ENCODE data around the gene IL12A. TPM values are rescaled to one million over a fixed set of nuclear protein-coding genes. Genes with fewer than 3 reads are reported as not detected.

The IL12A gene
- 1 to 10 TPM in 5 of 6 donors, not detected in 1; 2.8 to 5.3 (median 3.9) TPM for polyA plus RNA-seq (ENCODE audit: low read depth in 6 of 6)

GRCh38 chr3:159988617-159989271 lies at the start of gene IL12A:
Gene IL12A, plus strand, starts transcription at chr3:159988835.
- Mint-ChIP-seq H3K27me3 (no peaks in the 10 kb centered on the region), H3K36me3 (peaks cover 10% of the 10 kb centered on the region in 2 donors), H3K9me3 (peaks cover 0 to 4% (median 0%) of the 10 kb centered on the region in 7 donors), H3K27ac (peak within 1 kb of the TSS; percentile 82 to 94 (median 91)), H3K4me1 (peaks cover 36 to 51% (median 46%) of the 10 kb centered on the region in 3 donors), H3K4me3 (peak within 1 kb of the TSS; percentile 86 to 94 (median 92))
- DNase-seq, result peak; percentile 90
- ATAC-seq (ENCODE audit: low read depth in 2 of 2), result peak; percentile 92 to 93

- DNase-seq (no peak), ATAC-seq (ENCODE audit: low read depth in 2 of 2) (no peak)
- H3K9me3 Mint-ChIP-seq, result peaks cover 0 to 6% (median 0%) of the 10 kb centered on the region in 7 donors
- H3K27me3 Mint-ChIP-seq, result peaks cover 13 to 22% (median 15%) of the 10 kb centered on the region in 3 donors
- no peaks in the 10 kb centered on the region for H3K36me3 Mint-ChIP-seq
- H3K4me3 Mint-ChIP-seq, result no peak overlapping the region
- no peaks in the 10 kb centered on the region for H3K4me1 Mint-ChIP-seq
- no peak overlapping the region for H3K27ac Mint-ChIP-seq
Measured at GRCh38 chr3:159941038-159942000, 47.3 kb upstream of the IL12A start.

DNA sequence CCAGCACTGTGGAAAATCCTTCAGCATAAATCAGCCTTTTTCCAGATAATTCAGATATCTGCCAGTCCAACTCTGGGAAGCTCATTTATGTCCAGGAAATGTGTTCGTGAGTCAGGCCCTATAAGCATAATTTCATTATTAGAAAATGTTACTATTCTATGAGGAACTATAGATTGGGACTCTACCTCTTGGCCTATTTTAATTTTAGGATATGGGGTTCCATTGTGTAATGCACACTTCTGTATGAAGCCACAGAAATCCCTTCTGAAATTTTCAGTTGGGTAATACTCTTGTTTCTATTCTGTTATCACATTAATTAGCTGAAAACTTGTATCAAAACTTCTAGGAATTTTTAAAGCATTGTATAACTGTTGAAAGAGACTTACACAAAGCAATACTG lies 43.9 kb upstream of the IL12A start:
- H3K4me3 Mint-ChIP-seq, result no peak overlapping the region

GRCh38 chr3:159945930-159946329 lies 42.7 kb upstream of the IL12A start:
- ATAC-seq (ENCODE audit: low read depth in 2 of 2) (no peak), DNase-seq (no peak)
- Mint-ChIP-seq H3K27ac (no peak overlapping the region), H3K4me3 (no peak overlapping the region), H3K9me3 (no peaks in the 10 kb centered on the region), H3K27me3 (peaks cover 22 to 31% (median 28%) of the 10 kb centered on the region in 3 donors), H3K36me3 (no peaks in the 10 kb centered on the region), H3K4me1 (peaks cover 6 to 13% (median 6%) of the 10 kb centered on the region in 3 donors)

More for the DNA sequence above, 43.9 kb upstream of the IL12A start:
- peaks cover 0 to 3% (median 0%) of the 10 kb centered on the region in 7 donors for H3K9me3 Mint-ChIP-seq
- no peak overlapping the region for H3K27ac Mint-ChIP-seq
- DNase-seq, result no peak
- peaks cover 6 to 7% (median 6%) of the 10 kb centered on the region in 3 donors for H3K4me1 Mint-ChIP-seq
- ATAC-seq (ENCODE audit: low read depth in 2 of 2), result no peak
- no peaks in the 10 kb centered on the region for H3K36me3 Mint-ChIP-seq
- H3K27me3 Mint-ChIP-seq, result peaks cover 22 to 31% (median 23%) of the 10 kb centered on the region in 3 donors

DNA sequence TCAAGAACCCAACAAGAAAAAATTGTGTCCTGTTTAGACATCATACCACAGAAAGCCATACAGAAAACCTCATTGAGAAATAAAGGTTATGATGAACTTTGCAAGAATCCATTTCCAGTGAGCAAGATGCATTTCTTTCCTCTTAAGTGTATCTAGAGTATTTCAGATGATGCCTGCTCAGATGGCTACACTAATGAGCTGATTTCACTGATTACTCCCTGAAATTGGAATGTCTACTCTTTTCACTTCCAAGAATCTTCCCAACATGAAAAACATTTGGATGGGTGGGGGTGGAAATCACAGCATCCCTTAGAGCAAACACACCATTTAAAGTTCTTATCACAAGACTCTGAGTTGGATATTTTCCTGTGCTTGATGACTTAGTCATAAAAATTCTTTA lies 41.4 kb upstream of the IL12A start:
- Mint-ChIP-seq H3K27me3 (peaks cover 18 to 31% (median 30%) of the 10 kb centered on the region in 3 donors), H3K27ac (no peak overlapping the region), H3K4me1 (peaks cover 6 to 13% (median 6%) of the 10 kb centered on the region in 3 donors), H3K9me3 (no peaks in the 10 kb centered on the region), H3K4me3 (no peak overlapping the region), H3K36me3 (no peaks in the 10 kb centered on the region)
- no peak for ATAC-seq (ENCODE audit: low read depth in 2 of 2)
- DNase-seq, result no peak

DNA sequence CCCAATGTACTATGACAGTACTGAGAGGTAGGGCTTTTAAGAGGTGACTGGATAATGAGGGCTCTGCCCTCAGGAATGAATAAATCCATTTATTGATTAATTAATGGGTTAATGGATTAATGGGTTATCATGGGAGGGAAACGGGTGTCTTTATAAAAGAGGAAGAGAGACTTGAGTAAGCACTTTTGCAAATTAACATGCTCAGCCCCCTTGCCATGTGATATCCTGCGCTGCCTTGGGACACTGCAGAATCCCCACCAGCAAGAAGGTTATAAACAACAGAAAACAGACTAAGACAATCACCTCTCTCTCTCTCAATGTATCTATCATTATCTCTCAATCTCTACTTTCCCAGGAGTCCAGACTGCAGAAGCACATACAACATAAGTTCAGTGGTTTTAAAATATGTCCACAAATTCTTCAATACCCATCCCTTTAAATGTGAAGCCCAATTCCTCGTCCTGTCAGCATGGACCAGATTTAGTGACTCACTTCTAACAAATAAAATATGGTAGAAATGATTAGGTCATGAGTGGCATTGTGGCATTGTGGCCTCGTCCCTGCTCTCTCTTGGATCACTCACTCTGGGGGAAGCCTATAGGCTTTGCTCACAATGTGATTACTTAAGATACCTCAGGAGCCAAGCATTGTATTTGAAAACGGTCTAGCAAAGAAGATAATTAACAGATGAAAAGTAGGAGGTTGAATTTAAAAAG lies 40.0 kb upstream of the IL12A start:
- Mint-ChIP-seq H3K4me1 (peaks cover 6 to 13% (median 6%) of the 10 kb centered on the region in 3 donors), H3K27ac (no peak overlapping the region), H3K9me3 (no peaks in the 10 kb centered on the region), H3K27me3 (peaks cover 13 to 29% (median 25%) of the 10 kb centered on the region in 3 donors), H3K36me3 (no peaks in the 10 kb centered on the region), H3K4me3 (no peak overlapping the region)
- peak; percentile 38 to 49 for ATAC-seq (ENCODE audit: low read depth in 2 of 2)
- no peak for DNase-seq

GRCh38 chr3:159950156-159950898 lies 38.3 kb upstream of the IL12A start:
- H3K4me1 Mint-ChIP-seq, result peaks cover 6 to 13% (median 6%) of the 10 kb centered on the region in 3 donors
- H3K9me3 Mint-ChIP-seq, result no peaks in the 10 kb centered on the region
- no peaks in the 10 kb centered on the region for H3K36me3 Mint-ChIP-seq
- no peak overlapping the region for H3K4me3 Mint-ChIP-seq
- no peak overlapping the region for H3K27ac Mint-ChIP-seq
- ATAC-seq (ENCODE audit: low read depth in 2 of 2) (peak; percentile 27 to 37), DNase-seq (no peak)
- peaks cover 9 to 30% (median 22%) of the 10 kb centered on the region in 3 donors for H3K27me3 Mint-ChIP-seq

DNA sequence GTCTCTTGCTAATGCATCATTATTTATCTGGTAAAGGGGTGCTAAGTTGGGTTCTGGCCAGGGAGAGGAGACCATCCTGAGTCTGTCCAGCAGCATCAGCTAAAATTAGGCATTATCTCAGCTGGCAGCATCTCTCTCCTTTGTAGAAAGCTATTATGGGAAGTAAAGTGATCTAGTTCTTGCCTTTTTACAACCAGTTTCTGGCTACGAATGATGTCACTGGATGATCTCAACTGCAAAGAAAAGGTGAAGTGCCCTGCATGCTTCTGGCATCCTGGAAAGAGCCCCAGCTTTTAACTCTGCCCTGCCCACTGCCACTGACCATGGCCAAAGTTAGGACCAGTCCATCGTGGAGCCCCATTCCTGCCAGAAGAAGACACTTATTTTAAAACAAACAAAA lies 37.1 kb upstream of the IL12A start:
- Mint-ChIP-seq H3K27ac (no peak overlapping the region), H3K4me3 (no peak overlapping the region), H3K27me3 (peaks cover 15 to 32% (median 16%) of the 10 kb centered on the region in 3 donors), H3K4me1 (peaks cover 6 to 13% (median 6%) of the 10 kb centered on the region in 3 donors), H3K9me3 (no peaks in the 10 kb centered on the region), H3K36me3 (no peaks in the 10 kb centered on the region)
- no peak for DNase-seq
- no peak for ATAC-seq (ENCODE audit: low read depth in 2 of 2)

GRCh38 chr3:159953325-159954085 lies 35.1 kb upstream of the IL12A start:
- no peak overlapping the region for H3K4me3 Mint-ChIP-seq
- H3K36me3 Mint-ChIP-seq, result no peaks in the 10 kb centered on the region
- H3K4me1 Mint-ChIP-seq, result peaks cover 3 to 9% (median 4%) of the 10 kb centered on the region in 3 donors
- peaks cover 0 to 2% (median 0%) of the 10 kb centered on the region in 7 donors for H3K9me3 Mint-ChIP-seq
- H3K27me3 Mint-ChIP-seq, result peaks cover 9 to 32% (median 20%) of the 10 kb centered on the region in 3 donors
- no peak overlapping the region for H3K27ac Mint-ChIP-seq
- ATAC-seq (ENCODE audit: low read depth in 2 of 2) (no peak), DNase-seq (no peak)

GRCh38 chr3:159960188-159961148 lies 28.2 kb upstream of the IL12A start:
- Mint-ChIP-seq H3K4me3 (no peak overlapping the region), H3K27me3 (peaks cover 0 to 10% (median 7%) of the 10 kb centered on the region in 3 donors), H3K36me3 (no peaks in the 10 kb centered on the region), H3K27ac (peak overlapping the region in 1 of 6 donors; percentile 7), H3K9me3 (peaks cover 0 to 2% (median 0%) of the 10 kb centered on the region in 7 donors), H3K4me1 (no peaks in the 10 kb centered on the region)
- DNase-seq (no peak), ATAC-seq (ENCODE audit: low read depth in 2 of 2) (no peak)

Data from naive B cell (primary cell).